ENCODE results near the gene TPTE.
"Not testable (repeated sequence)": the region's sequence is repeated elsewhere in the genome, so short reads cannot be mapped to it uniquely, and the experiment has no call there.

The TPTE gene

DNA sequence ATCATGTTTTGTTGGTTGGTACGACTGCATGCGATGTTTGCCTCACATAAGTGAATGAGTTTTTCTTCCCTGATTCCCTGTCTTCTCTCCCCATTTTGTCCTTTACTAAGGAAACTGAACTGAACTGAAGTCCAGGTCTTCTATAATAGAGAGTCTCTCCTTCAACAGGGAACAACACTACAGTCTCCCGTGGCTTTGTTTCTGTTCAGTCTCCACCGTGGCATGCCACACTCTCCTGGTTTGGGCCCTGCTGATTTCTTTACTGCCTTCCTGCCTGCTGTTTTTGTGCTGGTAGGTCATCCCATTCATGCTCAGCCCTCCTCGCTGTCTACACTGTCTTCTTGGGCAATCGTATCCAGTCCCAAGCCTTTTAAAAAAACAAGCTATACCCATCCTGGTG is 92.9 kb downstream of the TPTE start:
- H3K27me3 ChIP-seq (ENCODE audit: control insufficient read depth in 5 of 5, insufficient read depth in 4 of 5, low read length in 5 of 5); H3K9ac ChIP-seq (ENCODE audit: low read length in 5 of 5); H3K36me3 ChIP-seq (ENCODE audit: control insufficient read depth in 5 of 5, insufficient read depth in 5 of 5, low read length in 5 of 5); H3K4me3 ChIP-seq (ENCODE audit: low read depth in 1 of 5, low read length in 5 of 5); H3K27ac ChIP-seq (ENCODE audit: low read depth, low read length); H3K4me1 ChIP-seq (ENCODE audit: control insufficient read depth in 5 of 5, insufficient read depth in 5 of 5, low read length in 5 of 5): not testable (repeated sequence)
- peaks cover 0 to 21% (median 6%) of the 10 kb centered on the region in 5 donors for H3K9me3 ChIP-seq (ENCODE audit: control insufficient read depth in 5 of 5, low read length in 5 of 5)

DNA sequence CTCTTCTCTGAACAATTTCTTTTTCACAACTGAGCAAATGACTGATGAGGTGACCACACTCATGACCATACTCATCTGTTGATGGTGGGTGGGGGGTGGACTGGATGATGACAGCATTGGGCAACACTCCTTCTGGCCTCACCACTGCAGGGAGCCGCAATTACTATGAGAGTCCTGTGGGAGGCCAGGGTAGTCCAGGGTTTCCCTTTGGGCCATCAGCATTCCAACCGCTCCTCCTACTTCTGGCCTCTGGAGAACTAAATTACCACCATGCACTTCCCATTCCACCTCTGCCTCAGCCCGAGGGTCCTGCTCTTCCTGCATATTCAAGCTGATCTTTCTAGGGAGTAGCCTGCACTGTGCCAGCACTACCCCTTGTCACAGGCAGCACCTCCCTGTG is 94.7 kb downstream of the TPTE start:
- not testable (repeated sequence) for H3K4me3 ChIP-seq (ENCODE audit: low read depth in 1 of 5, low read length in 5 of 5); H3K4me1 ChIP-seq (ENCODE audit: control insufficient read depth in 5 of 5, insufficient read depth in 5 of 5, low read length in 5 of 5)
- peaks cover 0 to 21% (median 4%) of the 10 kb centered on the region in 5 donors for H3K9me3 ChIP-seq (ENCODE audit: control insufficient read depth in 5 of 5, low read length in 5 of 5)

DNA sequence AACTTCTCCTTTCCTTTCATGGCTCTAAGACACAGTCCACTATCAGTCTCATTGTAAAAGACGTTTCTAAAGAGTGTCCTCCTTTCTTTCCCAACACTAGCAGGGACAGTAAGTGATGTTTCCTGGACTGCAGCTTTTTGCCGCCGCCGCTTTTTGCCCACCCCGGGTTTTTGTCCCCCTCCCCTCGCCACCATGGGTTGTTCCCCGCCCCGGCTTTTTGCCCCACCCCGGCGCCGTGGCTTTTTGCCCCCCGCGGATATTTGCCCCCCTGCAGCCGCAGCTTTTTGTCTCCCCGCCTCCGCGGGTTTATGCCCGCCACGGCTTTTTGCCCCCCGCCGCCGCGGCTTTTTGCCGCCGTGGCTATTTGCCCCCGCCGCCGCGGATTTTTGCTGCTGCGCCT is 95.2 kb downstream of the TPTE start:
- H3K9me3 ChIP-seq (ENCODE audit: control insufficient read depth in 5 of 5, low read length in 5 of 5), result peaks cover 0 to 21% (median 6%) of the 10 kb centered on the region in 5 donors
- H3K27me3 ChIP-seq (ENCODE audit: control insufficient read depth in 5 of 5, insufficient read depth in 4 of 5, low read length in 5 of 5), result peaks cover 0 to 3% (median 0%) of the 10 kb centered on the region in 5 donors
- no peak overlapping the region for H3K4me3 ChIP-seq (ENCODE audit: low read depth in 1 of 5, low read length in 5 of 5)
- no peak overlapping the region for H3K9ac ChIP-seq (ENCODE audit: low read length in 5 of 5)
- H3K27ac ChIP-seq (ENCODE audit: low read depth, low read length), result no peak overlapping the region
- no peaks in the 10 kb centered on the region for H3K36me3 ChIP-seq (ENCODE audit: control insufficient read depth in 5 of 5, insufficient read depth in 5 of 5, low read length in 5 of 5)
- H3K4me1 ChIP-seq (ENCODE audit: control insufficient read depth in 5 of 5, insufficient read depth in 5 of 5, low read length in 5 of 5), result no peaks in the 10 kb centered on the region

More for the DNA sequence above, 94.7 kb downstream of the TPTE start:
- H3K36me3 ChIP-seq (ENCODE audit: control insufficient read depth in 5 of 5, insufficient read depth in 5 of 5, low read length in 5 of 5); H3K27ac ChIP-seq (ENCODE audit: low read depth, low read length); H3K9ac ChIP-seq (ENCODE audit: low read length in 5 of 5); H3K27me3 ChIP-seq (ENCODE audit: control insufficient read depth in 5 of 5, insufficient read depth in 4 of 5, low read length in 5 of 5): not testable (repeated sequence)

DNA sequence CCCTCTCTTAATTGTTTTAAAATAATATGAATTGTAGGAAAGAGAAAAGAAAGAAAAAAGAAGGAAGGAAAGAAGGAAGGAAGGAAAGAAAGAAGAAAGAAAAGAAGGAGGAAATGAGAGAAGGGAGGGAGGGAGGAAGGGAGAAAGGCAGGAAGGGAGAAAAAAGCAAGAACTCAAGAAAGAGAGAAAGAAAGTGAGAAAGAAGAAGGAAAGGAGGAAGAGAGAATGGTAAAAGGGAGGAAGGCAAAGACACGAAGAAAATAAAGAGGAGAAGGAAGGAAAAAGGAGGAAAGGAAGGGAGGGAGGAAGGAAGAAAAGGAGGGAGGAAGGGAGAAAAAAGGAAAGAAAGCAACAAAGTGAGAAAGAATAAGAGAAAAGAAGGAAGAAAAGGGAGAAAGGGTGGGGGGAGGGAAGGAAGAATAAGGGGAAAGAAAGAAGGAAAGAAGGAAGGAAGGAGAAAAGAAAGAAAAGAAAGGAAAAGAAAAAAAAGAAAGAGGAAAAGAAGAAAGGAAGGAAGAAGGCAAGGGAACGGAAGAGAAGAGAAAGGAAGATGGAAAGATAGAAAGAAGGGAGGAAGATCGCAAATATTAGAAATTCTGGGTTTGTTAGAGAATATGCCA is 95.9 kb downstream of the TPTE start:
- H3K9ac ChIP-seq (ENCODE audit: low read length in 5 of 5); H3K36me3 ChIP-seq (ENCODE audit: control insufficient read depth in 5 of 5, insufficient read depth in 5 of 5, low read length in 5 of 5); H3K4me1 ChIP-seq (ENCODE audit: control insufficient read depth in 5 of 5, insufficient read depth in 5 of 5, low read length in 5 of 5); H3K27ac ChIP-seq (ENCODE audit: low read depth, low read length); H3K4me3 ChIP-seq (ENCODE audit: low read depth in 1 of 5, low read length in 5 of 5); H3K27me3 ChIP-seq (ENCODE audit: control insufficient read depth in 5 of 5, insufficient read depth in 4 of 5, low read length in 5 of 5): not testable (repeated sequence)
- H3K9me3 ChIP-seq (ENCODE audit: control insufficient read depth in 5 of 5, low read length in 5 of 5), result peaks cover 0 to 18% (median 6%) of the 10 kb centered on the region in 5 donors

DNA sequence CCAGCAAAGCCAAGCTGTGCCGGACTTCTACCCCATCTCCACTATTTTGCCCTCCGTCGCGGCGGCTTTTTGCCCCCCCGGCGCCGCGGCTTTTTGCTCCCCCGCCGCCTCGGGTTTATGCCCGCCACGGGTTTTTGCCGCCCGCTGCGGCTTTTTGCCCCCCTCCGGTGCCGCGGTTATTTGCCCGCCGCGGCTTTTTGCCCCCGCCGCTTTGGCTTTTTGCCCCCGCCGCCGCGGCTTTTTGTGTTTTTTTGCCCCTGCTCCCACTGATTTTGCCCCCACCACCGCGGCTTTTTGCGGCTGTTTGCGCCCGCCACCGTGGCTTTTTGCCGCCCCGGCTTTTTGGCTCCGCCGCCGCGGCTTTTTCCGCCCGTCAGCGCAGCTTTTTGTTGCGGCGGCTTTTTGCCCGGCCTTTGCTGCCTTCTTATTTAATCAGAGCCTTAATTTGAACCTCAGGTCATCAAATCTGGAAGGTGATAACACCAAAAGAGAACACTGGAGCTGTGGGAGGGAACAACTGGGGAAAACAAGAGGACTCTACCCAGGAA is 106.0 kb downstream of the TPTE start:
- H3K27me3 ChIP-seq (ENCODE audit: control insufficient read depth in 5 of 5, insufficient read depth in 4 of 5, low read length in 5 of 5), result peaks cover 0 to 3% (median 0%) of the 10 kb centered on the region in 5 donors
- no peaks in the 10 kb centered on the region for H3K4me1 ChIP-seq (ENCODE audit: control insufficient read depth in 5 of 5, insufficient read depth in 5 of 5, low read length in 5 of 5)
- no peak overlapping the region for H3K9ac ChIP-seq (ENCODE audit: low read length in 5 of 5)
- H3K27ac ChIP-seq (ENCODE audit: low read depth, low read length), result no peak overlapping the region
- no peak overlapping the region for H3K4me3 ChIP-seq (ENCODE audit: low read depth in 1 of 5, low read length in 5 of 5)
- H3K9me3 ChIP-seq (ENCODE audit: control insufficient read depth in 5 of 5, low read length in 5 of 5), result peaks cover 0 to 15% (median 3%) of the 10 kb centered on the region in 5 donors
- H3K36me3 ChIP-seq (ENCODE audit: control insufficient read depth in 5 of 5, insufficient read depth in 5 of 5, low read length in 5 of 5), result no peaks in the 10 kb centered on the region

DNA sequence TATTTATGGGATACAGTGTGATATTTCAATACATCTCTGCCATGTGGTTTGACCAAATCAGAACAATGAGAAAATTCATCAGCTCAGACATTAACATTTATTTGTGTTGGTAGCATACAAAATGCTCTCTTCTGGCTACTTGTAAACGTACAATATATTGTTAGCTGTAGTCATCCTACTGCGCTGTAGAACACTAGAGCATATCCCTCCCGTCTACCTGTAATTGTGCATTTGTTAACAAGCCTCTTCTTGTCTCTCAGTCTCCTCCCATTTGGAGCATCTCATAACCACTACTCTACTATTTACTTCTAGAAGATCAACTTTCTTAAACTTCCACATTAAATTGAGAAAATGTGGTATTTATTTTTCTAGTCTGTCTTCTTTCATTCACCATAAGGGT is 107.9 kb downstream of the TPTE start:
- H3K27ac ChIP-seq (ENCODE audit: low read depth, low read length), result not testable (repeated sequence)

DNA sequence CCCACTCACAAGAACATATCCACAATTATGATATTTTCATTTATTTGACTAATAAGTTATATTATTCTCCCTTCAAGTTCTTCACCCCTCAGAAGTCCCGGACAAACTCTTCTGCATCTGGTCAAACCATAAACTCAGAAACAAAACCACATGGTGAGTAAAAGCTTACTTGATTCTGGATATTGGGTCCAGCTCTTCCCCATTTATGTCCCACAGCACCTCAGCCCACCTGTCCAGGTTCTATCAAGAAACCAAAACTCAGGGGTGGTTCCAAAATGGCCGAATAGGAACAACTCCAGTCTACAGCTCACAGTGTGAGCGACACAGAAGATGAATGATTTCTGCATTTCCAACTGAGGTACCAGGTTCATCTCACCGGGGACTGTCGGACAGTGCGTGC is 109.4 kb downstream of the TPTE start:
- not testable (repeated sequence) for H3K9ac ChIP-seq (ENCODE audit: low read length in 5 of 5); H3K36me3 ChIP-seq (ENCODE audit: control insufficient read depth in 5 of 5, insufficient read depth in 5 of 5, low read length in 5 of 5); H3K4me1 ChIP-seq (ENCODE audit: control insufficient read depth in 5 of 5, insufficient read depth in 5 of 5, low read length in 5 of 5); H3K27me3 ChIP-seq (ENCODE audit: control insufficient read depth in 5 of 5, insufficient read depth in 4 of 5, low read length in 5 of 5); H3K4me3 ChIP-seq (ENCODE audit: low read depth in 1 of 5, low read length in 5 of 5); H3K27ac ChIP-seq (ENCODE audit: low read depth, low read length)
- H3K9me3 ChIP-seq (ENCODE audit: control insufficient read depth in 5 of 5, low read length in 5 of 5), result peaks cover 0 to 12% (median 3%) of the 10 kb centered on the region in 5 donors

More for the DNA sequence above, 107.9 kb downstream of the TPTE start:
- not testable (repeated sequence) for H3K4me1 ChIP-seq (ENCODE audit: control insufficient read depth in 5 of 5, insufficient read depth in 5 of 5, low read length in 5 of 5); H3K36me3 ChIP-seq (ENCODE audit: control insufficient read depth in 5 of 5, insufficient read depth in 5 of 5, low read length in 5 of 5); H3K9ac ChIP-seq (ENCODE audit: low read length in 5 of 5); H3K4me3 ChIP-seq (ENCODE audit: low read depth in 1 of 5, low read length in 5 of 5); H3K27me3 ChIP-seq (ENCODE audit: control insufficient read depth in 5 of 5, insufficient read depth in 4 of 5, low read length in 5 of 5)
- H3K9me3 ChIP-seq (ENCODE audit: control insufficient read depth in 5 of 5, low read length in 5 of 5), result peaks cover 0 to 12% (median 3%) of the 10 kb centered on the region in 5 donors

DNA sequence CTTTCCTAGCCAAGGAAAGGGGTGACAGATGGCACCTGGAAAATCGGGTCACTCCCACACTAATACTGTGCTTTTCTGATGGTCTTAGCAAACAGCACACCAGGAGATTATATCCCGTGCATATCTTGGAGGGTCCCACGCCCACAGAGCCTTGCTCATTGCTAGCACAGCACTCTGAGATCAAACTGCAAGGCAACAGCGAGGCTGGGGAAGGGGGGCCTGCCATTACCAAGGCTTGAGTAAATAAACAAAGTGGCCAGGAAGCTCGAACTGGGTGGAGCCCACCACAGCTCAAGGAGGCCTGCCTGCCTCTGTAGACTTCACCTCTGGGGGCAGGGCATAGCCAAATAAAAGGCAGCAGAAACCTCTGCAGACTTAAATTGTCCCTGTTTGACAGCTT is 109.9 kb downstream of the TPTE start:
- H3K27ac ChIP-seq (ENCODE audit: low read depth, low read length); H3K4me3 ChIP-seq (ENCODE audit: low read depth in 1 of 5, low read length in 5 of 5); H3K36me3 ChIP-seq (ENCODE audit: control insufficient read depth in 5 of 5, insufficient read depth in 5 of 5, low read length in 5 of 5); H3K9ac ChIP-seq (ENCODE audit: low read length in 5 of 5); H3K4me1 ChIP-seq (ENCODE audit: control insufficient read depth in 5 of 5, insufficient read depth in 5 of 5, low read length in 5 of 5); H3K27me3 ChIP-seq (ENCODE audit: control insufficient read depth in 5 of 5, insufficient read depth in 4 of 5, low read length in 5 of 5): not testable (repeated sequence)
- H3K9me3 ChIP-seq (ENCODE audit: control insufficient read depth in 5 of 5, low read length in 5 of 5), result peaks cover 0 to 12% (median 3%) of the 10 kb centered on the region in 5 donors

DNA sequence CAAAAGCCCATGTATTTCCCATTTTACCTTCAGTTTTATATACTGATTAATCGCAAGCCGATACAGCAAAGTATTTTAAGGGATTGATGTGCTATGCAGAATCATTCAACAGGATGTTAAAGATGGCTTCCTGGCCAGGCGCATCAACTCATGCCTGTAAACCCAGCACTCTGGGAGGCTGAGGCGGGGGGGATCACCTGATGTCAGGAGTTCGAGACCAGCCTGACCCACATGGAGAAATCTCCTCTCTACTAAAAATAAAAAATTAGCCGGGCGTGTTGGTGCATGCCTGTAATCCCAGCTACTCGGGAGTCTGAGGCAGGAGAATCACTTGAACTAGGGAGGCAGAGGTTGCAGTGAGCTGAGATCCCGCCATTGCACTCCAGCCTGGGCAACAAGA is 116.8 kb downstream of the TPTE start:
- not testable (repeated sequence) for H3K4me3 ChIP-seq (ENCODE audit: low read depth in 1 of 5, low read length in 5 of 5)
- peaks cover 6 to 41% (median 29%) of the 10 kb centered on the region in 5 donors for H3K9me3 ChIP-seq (ENCODE audit: control insufficient read depth in 5 of 5, low read length in 5 of 5)

DNA sequence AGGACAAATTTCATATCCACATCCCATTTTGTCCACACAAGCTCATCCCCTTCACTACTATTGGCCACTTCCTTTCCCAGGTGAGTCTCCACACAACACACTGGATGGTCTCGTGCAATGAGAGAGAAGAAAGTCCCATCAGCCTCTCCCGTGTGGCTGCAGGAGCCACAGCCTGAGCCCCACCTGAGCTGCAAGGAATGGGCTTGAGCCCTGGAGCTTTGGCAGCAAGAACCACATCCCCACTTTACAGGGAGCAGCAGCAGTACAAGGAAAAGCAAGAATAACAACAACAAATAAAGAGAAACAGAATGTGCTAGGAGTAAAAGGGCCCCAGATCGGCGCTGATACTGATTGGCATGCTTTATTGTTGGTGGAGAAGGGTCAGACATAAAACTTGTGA is 117.7 kb downstream of the TPTE start:
- Histone ChIP-seq H3K27me3 (ENCODE audit: control insufficient read depth in 5 of 5, insufficient read depth in 4 of 5, low read length in 5 of 5) (no peaks in the 10 kb centered on the region), H3K9me3 (ENCODE audit: control insufficient read depth in 5 of 5, low read length in 5 of 5) (peaks cover 6 to 41% (median 29%) of the 10 kb centered on the region in 5 donors), H3K4me3 (ENCODE audit: low read depth in 1 of 5, low read length in 5 of 5) (no peak overlapping the region), H3K4me1 (ENCODE audit: control insufficient read depth in 5 of 5, insufficient read depth in 5 of 5, low read length in 5 of 5) (no peaks in the 10 kb centered on the region), H3K27ac (ENCODE audit: low read depth, low read length) (no peak overlapping the region), H3K36me3 (ENCODE audit: control insufficient read depth in 5 of 5, insufficient read depth in 5 of 5, low read length in 5 of 5) (no peaks in the 10 kb centered on the region), H3K9ac (ENCODE audit: low read length in 5 of 5) (no peak overlapping the region)

More for the DNA sequence above, 116.8 kb downstream of the TPTE start:
- not testable (repeated sequence) for H3K27ac ChIP-seq (ENCODE audit: low read depth, low read length); H3K9ac ChIP-seq (ENCODE audit: low read length in 5 of 5); H3K27me3 ChIP-seq (ENCODE audit: control insufficient read depth in 5 of 5, insufficient read depth in 4 of 5, low read length in 5 of 5); H3K36me3 ChIP-seq (ENCODE audit: control insufficient read depth in 5 of 5, insufficient read depth in 5 of 5, low read length in 5 of 5); H3K4me1 ChIP-seq (ENCODE audit: control insufficient read depth in 5 of 5, insufficient read depth in 5 of 5, low read length in 5 of 5)
